ENCODE data around the gene GBA2. TPM values are rescaled to one million over a fixed set of nuclear protein-coding genes. Genes with fewer than 3 reads are reported as not detected.

GBA2 gene
- total and polyA plus RNA-seq, 3 donors from 2014 or later, result 51.3 to 77.1 (median 66.5) TPM

DNA sequence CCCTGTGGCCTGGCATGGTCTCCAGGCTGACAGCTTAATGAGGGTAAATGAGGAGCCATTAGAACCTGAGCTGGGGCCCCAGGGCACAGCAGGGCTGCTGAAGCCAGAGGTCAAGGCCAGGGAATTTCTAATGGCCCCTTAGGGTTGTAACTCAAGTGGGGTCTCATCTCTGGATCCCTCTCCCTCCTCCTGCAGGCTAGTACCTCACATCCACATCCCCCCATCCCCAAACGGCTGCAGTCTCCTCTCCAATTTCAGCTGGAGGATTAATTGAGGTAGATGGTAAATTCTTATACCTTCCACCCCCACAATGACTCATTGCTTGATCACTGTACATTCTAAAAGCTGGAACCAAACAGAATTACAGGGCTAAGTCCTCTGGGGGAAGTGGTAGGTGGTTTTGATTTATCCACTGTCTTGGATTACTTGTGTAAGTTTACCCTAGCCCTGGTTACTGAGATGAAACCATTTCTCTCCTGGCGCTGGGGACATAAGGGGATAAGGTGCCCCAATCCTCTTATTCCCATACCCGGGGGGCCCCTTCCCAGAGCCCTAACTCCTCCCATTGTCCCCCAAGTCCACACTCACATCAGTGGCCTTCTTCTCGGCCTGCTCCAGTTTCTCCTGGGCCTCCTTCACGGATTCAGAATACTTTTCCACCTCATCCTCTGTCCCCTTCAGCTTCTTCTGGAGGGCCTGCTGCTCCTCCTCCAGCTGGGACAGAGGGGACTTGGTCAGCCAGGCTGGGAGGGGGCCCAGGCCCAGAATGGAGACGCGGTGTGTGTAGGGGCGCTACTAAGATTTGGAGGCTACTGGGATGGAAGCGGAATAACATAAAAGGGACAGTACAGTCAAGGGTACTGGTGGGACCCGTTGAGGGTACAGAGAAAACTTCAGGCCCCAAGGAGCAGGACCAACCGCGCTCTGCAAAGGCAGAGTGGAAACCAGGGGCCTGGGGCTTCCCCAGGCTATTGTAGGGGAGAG lies 60.2 kb downstream of the GBA2 start:
- no peaks in the 10 kb centered on the region for H3K36me3 ChIP-seq (ENCODE audit: low read depth, missing control alignments)
- H3K9me3 ChIP-seq, result no peaks in the 10 kb centered on the region
- H3K4me3 ChIP-seq, result peak overlapping the region; percentile 64 to 77
- TF ChIP-seq, protein P1, sequence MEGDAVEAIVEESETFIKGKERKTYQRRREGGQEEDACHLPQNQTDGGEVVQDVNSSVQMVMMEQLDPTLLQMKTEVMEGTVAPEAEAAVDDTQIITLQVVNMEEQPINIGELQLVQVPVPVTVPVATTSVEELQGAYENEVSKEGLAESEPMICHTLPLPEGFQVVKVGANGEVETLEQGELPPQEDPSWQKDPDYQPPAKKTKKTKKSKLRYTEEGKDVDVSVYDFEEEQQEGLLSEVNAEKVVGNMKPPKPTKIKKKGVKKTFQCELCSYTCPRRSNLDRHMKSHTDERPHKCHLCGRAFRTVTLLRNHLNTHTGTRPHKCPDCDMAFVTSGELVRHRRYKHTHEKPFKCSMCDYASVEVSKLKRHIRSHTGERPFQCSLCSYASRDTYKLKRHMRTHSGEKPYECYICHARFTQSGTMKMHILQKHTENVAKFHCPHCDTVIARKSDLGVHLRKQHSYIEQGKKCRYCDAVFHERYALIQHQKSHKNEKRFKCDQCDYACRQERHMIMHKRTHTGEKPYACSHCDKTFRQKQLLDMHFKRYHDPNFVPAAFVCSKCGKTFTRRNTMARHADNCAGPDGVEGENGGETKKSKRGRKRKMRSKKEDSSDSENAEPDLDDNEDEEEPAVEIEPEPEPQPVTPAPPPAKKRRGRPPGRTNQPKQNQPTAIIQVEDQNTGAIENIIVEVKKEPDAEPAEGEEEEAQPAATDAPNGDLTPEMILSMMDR (IDR thresholded peaks at IDR 0.05), result no peak
- no peak for TF ChIP-seq POLR2A (IDR thresholded peaks at IDR 0.05)
- peak overlapping the region; percentile 83 to 93 for H3K27ac ChIP-seq
- H3K27me3 ChIP-seq, result no peaks in the 10 kb centered on the region
- H3K4me1 ChIP-seq, result peaks cover 17% of the 10 kb centered on the region
- intact Hi-C loops (cut with DNase I; ENCODE audit: low total_unique reads), result no loop called here
- 21 to 36% methylated on average over 11 to 12 of the region's 12 CpGs for WGBS, 2 donors
- no peak for DNase-seq

DNA sequence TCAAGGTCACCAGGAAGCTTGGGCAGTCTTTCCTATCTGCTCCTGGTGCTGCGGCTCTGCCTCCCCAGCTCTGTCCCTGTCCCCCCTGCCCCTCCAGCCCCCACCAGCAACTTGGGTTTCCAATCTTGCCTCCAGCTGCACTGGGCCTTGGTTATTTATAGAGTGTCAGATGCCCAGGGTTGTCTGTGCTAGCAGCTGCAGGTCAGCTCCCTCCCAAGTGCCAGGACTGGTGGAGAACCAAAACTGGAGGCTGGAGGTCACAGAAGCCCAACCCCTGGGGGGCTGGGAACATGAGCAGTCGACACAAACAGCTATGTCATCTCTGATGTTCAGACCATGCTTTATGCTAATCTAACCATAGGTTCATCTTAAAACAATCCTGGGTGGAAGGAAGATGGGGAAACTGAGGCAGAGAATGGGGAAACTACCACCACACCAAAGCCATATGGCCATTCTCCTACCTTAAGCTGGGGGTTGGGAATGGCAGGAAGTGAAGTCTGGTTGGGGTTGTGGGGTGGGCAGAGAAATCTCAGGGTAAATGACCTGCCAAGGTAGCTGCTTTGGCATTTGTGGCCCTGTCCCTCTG lies 61.0 kb downstream of the GBA2 start:
- Histone ChIP-seq H3K4me3 (peak overlapping the region in 1 of 2 donors; percentile 77), H3K27me3 (no peaks in the 10 kb centered on the region), H3K4me1 (peaks cover 17% of the 10 kb centered on the region), H3K36me3 (ENCODE audit: low read depth, missing control alignments) (no peaks in the 10 kb centered on the region), H3K9me3 (no peaks in the 10 kb centered on the region), H3K27ac (peak overlapping the region; percentile 39 to 93)
- TF ChIP-seq, protein P1 (IDR thresholded peaks at IDR 0.05), result no peak
- TF ChIP-seq POLR2A (IDR thresholded peaks at IDR 0.05), result no peak
- 50 to 64% methylated on average over 2 of the region's 2 CpGs for WGBS, 2 donors
- intact Hi-C loops (cut with DNase I; ENCODE audit: low total_unique reads), result no loop called here
- no peak for DNase-seq

GRCh38 chr9:35687306-35687705 lies 61.7 kb downstream of the GBA2 start:
- H3K4me3 ChIP-seq, result no peak overlapping the region
- intact Hi-C loops (cut with DNase I; ENCODE audit: low total_unique reads), result no loop called here
- 54 to 75% methylated on average over 2 of the region's 2 CpGs for WGBS, 2 donors

More at GRCh38 chr9:35687306-35687705, 61.7 kb downstream of the GBA2 start:
- peak overlapping the region; percentile 35 to 93 for H3K27ac ChIP-seq
- no peaks in the 10 kb centered on the region for H3K9me3 ChIP-seq
- no peak for TF ChIP-seq POLR2A (IDR thresholded peaks at IDR 0.05)
- TF ChIP-seq, protein P1 (IDR thresholded peaks at IDR 0.05), result no peak
- DNase-seq, result no peak
- H3K4me1 ChIP-seq, result peaks cover 17% of the 10 kb centered on the region
- H3K27me3 ChIP-seq, result no peaks in the 10 kb centered on the region
- no peaks in the 10 kb centered on the region for H3K36me3 ChIP-seq (ENCODE audit: low read depth, missing control alignments)

Small RNA genes within 50 kb of the gene (microRNA-seq; reads per million reads assigned to microRNA genes)
- gene MIR6852 (ENCODE audit: borderline number of aligned reads in 2 of 2, borderline replicate concordance in 1 of 2) (0 reads per million in 2 donors), gene MIR6853 (ENCODE audit: borderline number of aligned reads in 2 of 2, borderline replicate concordance in 1 of 2) (0 to 0.69 reads per million in 2 donors)

Small RNA genes within 50 kb of the gene (small RNA-seq; reads per million reads assigned to genes)
- 0 reads per million in 2 donors for gene MIR6853

Other genes starting within 250 kb of the GBA2 start
- 100 to 1,000 TPM in 1 of 2 donors, 10 to 100 TPM in 1; 89.6 to 104 TPM for gene TESK1, start 144.0 kb downstream of the GBA2 start, total RNA-seq
- gene TESK1, start 144.0 kb downstream of the GBA2 start, polyA plus RNA-seq (ENCODE audit: insufficient read depth, low read depth, low replicate concordance), result 92.6 TPM
- gene CD72, start 130.8 kb downstream of the GBA2 start, total RNA-seq, result under 1 TPM; 0.63 to 0.99 TPM
- 3.2 TPM for gene CD72, start 130.8 kb downstream of the GBA2 start, polyA plus RNA-seq (ENCODE audit: insufficient read depth, low read depth, low replicate concordance)
- gene SIT1, start 98.3 kb downstream of the GBA2 start, total RNA-seq, result under 1 TPM in 1 of 2 donors, not detected in 1; 0.43 TPM
- 1.6 TPM for gene SIT1, start 98.3 kb downstream of the GBA2 start, polyA plus RNA-seq (ENCODE audit: insufficient read depth, low read depth, low replicate concordance)
- gene RMRP, start 91.2 kb downstream of the GBA2 start, total RNA-seq, result over 10,000 TPM in 1 of 2 donors, 1,000 to 10,000 TPM in 1; 4,421 to 15,053 TPM
- not detected for gene RMRP, start 91.2 kb downstream of the GBA2 start, polyA plus RNA-seq (ENCODE audit: insufficient read depth, low read depth, low replicate concordance)
- 10 to 100 TPM; 13.4 to 19.0 TPM for gene CCDC107, start 90.9 kb downstream of the GBA2 start, total RNA-seq
- 17.2 TPM for gene CCDC107, start 90.9 kb downstream of the GBA2 start, polyA plus RNA-seq (ENCODE audit: insufficient read depth, low read depth, low replicate concordance)
- gene ARHGEF39, start 84.0 kb downstream of the GBA2 start, total RNA-seq, result 1 to 10 TPM; 2.2 to 6.5 TPM
- gene ARHGEF39, start 84.0 kb downstream of the GBA2 start, polyA plus RNA-seq (ENCODE audit: insufficient read depth, low read depth, low replicate concordance), result 7.0 TPM
- gene CA9, start 75.3 kb downstream of the GBA2 start, total RNA-seq, result 10 to 100 TPM; 11.0 to 36.8 TPM
- 50.5 TPM for gene CA9, start 75.3 kb downstream of the GBA2 start, polyA plus RNA-seq (ENCODE audit: insufficient read depth, low read depth, low replicate concordance)
- gene TPM2, start 59.3 kb downstream of the GBA2 start, total RNA-seq, result 100 to 1,000 TPM; 182 to 211 TPM
- 369 TPM for gene TPM2, start 59.3 kb downstream of the GBA2 start, polyA plus RNA-seq (ENCODE audit: insufficient read depth, low read depth, low replicate concordance)
- gene TLN1, start 17.0 kb downstream of the GBA2 start, total RNA-seq, result 100 to 1,000 TPM; 134 to 201 TPM
- 171 TPM for gene TLN1, start 17.0 kb downstream of the GBA2 start, polyA plus RNA-seq (ENCODE audit: insufficient read depth, low read depth, low replicate concordance)
- 10 to 100 TPM; 51.2 to 63.1 TPM for gene CREB3, start 16.6 kb downstream of the GBA2 start, total RNA-seq
- 85.0 TPM for gene CREB3, start 16.6 kb downstream of the GBA2 start, polyA plus RNA-seq (ENCODE audit: insufficient read depth, low read depth, low replicate concordance)
- gene RGP1, start 59 bp upstream of the GBA2 start, total RNA-seq, result 10 to 100 TPM; 21.1 to 21.4 TPM
- 23.9 TPM for gene RGP1, start 59 bp upstream of the GBA2 start, polyA plus RNA-seq (ENCODE audit: insufficient read depth, low read depth, low replicate concordance)
- 1 to 10 TPM in 1 of 2 donors, not detected in 1; 1.7 TPM for gene MSMP, start 5.0 kb upstream of the GBA2 start, total RNA-seq
- 1.9 TPM for gene MSMP, start 5.0 kb upstream of the GBA2 start, polyA plus RNA-seq (ENCODE audit: insufficient read depth, low read depth, low replicate concordance)
- 10 to 100 TPM; 16.1 to 23.4 TPM for gene NPR2, start 42.4 kb upstream of the GBA2 start, total RNA-seq
- 18.5 TPM for gene NPR2, start 42.4 kb upstream of the GBA2 start, polyA plus RNA-seq (ENCODE audit: insufficient read depth, low read depth, low replicate concordance)
- gene SPAG8, start 63.0 kb upstream of the GBA2 start, total RNA-seq, result 10 to 100 TPM; 18.9 to 27.0 TPM
- 81.5 TPM for gene SPAG8, start 63.0 kb upstream of the GBA2 start, polyA plus RNA-seq (ENCODE audit: insufficient read depth, low read depth, low replicate concordance)
- gene HINT2, start 65.8 kb upstream of the GBA2 start, total RNA-seq, result 10 to 100 TPM; 36.1 to 36.9 TPM
- 55.1 TPM for gene HINT2, start 65.8 kb upstream of the GBA2 start, polyA plus RNA-seq (ENCODE audit: insufficient read depth, low read depth, low replicate concordance)
- gene FAM221B, start 79.5 kb upstream of the GBA2 start, total RNA-seq, result 1 to 10 TPM; 4.2 to 7.2 TPM
- gene FAM221B, start 79.5 kb upstream of the GBA2 start, polyA plus RNA-seq (ENCODE audit: insufficient read depth, low read depth, low replicate concordance), result 17.1 TPM
- 10 to 100 TPM; 22.2 to 24.5 TPM for gene TMEM8B, start 80.0 kb upstream of the GBA2 start, total RNA-seq
- 24.6 TPM for gene TMEM8B, start 80.0 kb upstream of the GBA2 start, polyA plus RNA-seq (ENCODE audit: insufficient read depth, low read depth, low replicate concordance)
- not detected for gene OR13J1, start 121.2 kb upstream of the GBA2 start, total RNA-seq
- gene OR13J1, start 121.2 kb upstream of the GBA2 start, polyA plus RNA-seq (ENCODE audit: insufficient read depth, low read depth, low replicate concordance), result not detected
- gene HRCT1, start 157.0 kb upstream of the GBA2 start, total RNA-seq, result 1 to 10 TPM; 2.5 to 6.5 TPM
- 7.1 TPM for gene HRCT1, start 157.0 kb upstream of the GBA2 start, polyA plus RNA-seq (ENCODE audit: insufficient read depth, low read depth, low replicate concordance)
- gene SPAAR, start 160.3 kb upstream of the GBA2 start, total RNA-seq, result 10 to 100 TPM; 56.9 to 69.8 TPM
- gene SPAAR, start 160.3 kb upstream of the GBA2 start, polyA plus RNA-seq (ENCODE audit: insufficient read depth, low read depth, low replicate concordance), result 15.0 TPM
- not detected for gene OR2S2, start 208.9 kb upstream of the GBA2 start, total RNA-seq
- gene OR2S2, start 208.9 kb upstream of the GBA2 start, polyA plus RNA-seq (ENCODE audit: insufficient read depth, low read depth, low replicate concordance), result not detected